ENCODE results near the gene CEP170.

GRCh38 chr1:243260221-243260880, 5.3 kb upstream of the CEP170 start:
- TF ChIP-seq TAF1 (IDR thresholded peaks at IDR 0.05; ENCODE audit: low read depth), result no peak
- no peak for TF ChIP-seq EP300 (IDR thresholded peaks at IDR 0.05; ENCODE audit: borderline replicate concordance)

All from Ishikawa (cell line).